KMS-11 (cell line): ENCODE data around the gene YWHAQ.

Source experiments
- H2AFZ ChIP-seq: fragments of 200-600 bp; sonication (generic); 2 replicates; pipeline ENCODE4 v1.6.1; 2016; ENCODE audit warnings: antibody characterized with exemption, mixed run types, low read depth
- H3K27ac ChIP-seq: fragments of 200-600 bp; sonication (generic); 2 replicates; pipeline ENCODE4 v1.6.1; 2016; ENCODE audit warnings: mild to moderate bottlenecking, mixed run types
- H3K27me3 ChIP-seq: fragments of 200-600 bp; sonication (generic); 2 replicates; pipeline ENCODE4 v1.6.1; 2017; ENCODE audit warnings: mild to moderate bottlenecking, low read depth, mixed run types, moderate library complexity; ENCODE audit not compliant: insufficient read depth
- H3K36me3 ChIP-seq: fragments of 200-600 bp; sonication (generic); 2 replicates; pipeline ENCODE4 v1.6.1; 2017; ENCODE audit warnings: mild to moderate bottlenecking, mixed run types; ENCODE audit not compliant: insufficient read depth
- H3K4me1 ChIP-seq: fragments of 200-600 bp; sonication (generic); 2 replicates; pipeline ENCODE4 v1.6.1; 2016; ENCODE audit warnings: mild to moderate bottlenecking, low read depth, mixed run types; ENCODE audit not compliant: poor library complexity, severe bottlenecking
- H3K4me2 ChIP-seq: fragments of 200-600 bp; sonication (generic); 2 replicates; pipeline ENCODE4 v1.7.0; 2016; ENCODE audit warnings: mild to moderate bottlenecking, mixed run types
- H3K4me3 ChIP-seq: fragments of 200-600 bp; sonication (generic); IDR thresholded peaks from 2 replicates; pipeline ENCODE4 v1.6.1; 2017; ENCODE audit warnings: low read depth, low read length, mixed read lengths; ENCODE audit not compliant: insufficient read depth
- H3K79me2 ChIP-seq: fragments of 200-600 bp; sonication (generic); 2 replicates; pipeline ENCODE4 v1.6.1; 2016; ENCODE audit warnings: low read depth, mixed run types; ENCODE audit not compliant: insufficient read depth
- H3K9ac ChIP-seq: fragments of 200-600 bp; sonication (generic); 2 replicates; pipeline ENCODE4 v1.6.1; 2016; ENCODE audit warnings: mild to moderate bottlenecking, mixed run types
- H4K20me1 ChIP-seq: fragments of 200-600 bp; sonication (generic); 2 replicates; pipeline ENCODE4 v1.6.1; 2016; ENCODE audit warnings: mild to moderate bottlenecking, mixed run types; ENCODE audit not compliant: insufficient read depth
- CTCF ChIP-seq: fragments of 200-600 bp; sonication (generic); conservative IDR thresholded peaks from 2 replicates; pipeline ENCODE4 v1.6.1; 2017; ENCODE audit warnings: low read depth, mild to moderate bottlenecking, antibody characterized with exemption, low read length, moderate library complexity, mixed read lengths

YWHAQ gene

DNA sequence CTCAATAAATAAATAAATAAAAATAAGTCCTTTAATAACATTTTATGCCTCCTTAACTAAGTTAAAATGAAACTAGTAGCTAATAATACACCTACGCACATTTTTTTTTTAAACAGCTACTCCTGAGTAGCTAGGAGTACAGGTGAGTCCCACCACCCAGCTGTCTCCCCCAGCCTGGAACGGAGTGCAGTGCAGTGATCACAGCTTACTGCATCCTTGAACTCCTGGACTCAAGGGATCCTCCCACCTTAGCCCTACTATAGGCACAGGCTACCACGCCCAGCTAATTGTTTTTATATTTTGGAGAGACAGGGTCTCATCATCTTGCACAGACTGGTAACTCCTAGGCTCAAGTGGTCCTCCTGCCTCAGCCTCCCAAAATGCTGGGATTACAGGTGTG lies 28.4 kb downstream of the YWHAQ start:
- H2AFZ ChIP-seq = no peak overlapping the region
- no peak overlapping the region for H3K4me3 ChIP-seq
- H3K9ac ChIP-seq = no peak overlapping the region
- TF ChIP-seq CTCF = no peak
- H3K36me3 ChIP-seq = no peaks in the 10 kb centered on the region; the same call in 1 of the 2 replicates
- H3K27me3 ChIP-seq = no peaks in the 10 kb centered on the region
- H4K20me1 ChIP-seq = peaks cover 17% of the 10 kb centered on the region
- peaks cover 5% of the 10 kb centered on the region for H3K4me1 ChIP-seq
- no peak overlapping the region for H3K4me2 ChIP-seq
- no peak overlapping the region for H3K27ac ChIP-seq
- H3K79me2 ChIP-seq = peaks cover 94% of the 10 kb centered on the region

DNA sequence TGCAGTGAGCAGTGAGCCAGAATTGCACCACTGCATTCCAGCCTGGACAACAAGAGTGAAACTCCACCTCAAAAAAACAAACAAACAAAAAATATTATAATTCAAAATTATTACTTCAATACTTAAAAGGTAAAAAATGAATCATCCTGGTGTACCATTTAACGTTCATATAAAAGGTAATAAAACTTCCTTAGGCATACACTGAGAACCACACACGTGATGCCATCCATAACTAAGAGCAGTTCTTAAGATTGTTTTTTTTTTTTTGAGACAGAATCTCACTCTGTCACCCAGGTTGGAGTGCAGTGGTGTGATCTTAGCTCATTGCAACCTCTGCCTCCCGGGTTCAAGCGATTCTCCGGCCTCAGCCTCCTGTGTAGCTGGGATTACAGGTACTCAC lies 29.4 kb downstream of the YWHAQ start:
- Histone ChIP-seq H2AFZ (no peak overlapping the region), H3K27me3 (no peaks in the 10 kb centered on the region), H3K36me3 (no peaks in the 10 kb centered on the region; the same call in 1 of the 2 replicates), H3K79me2 (peaks cover 94% of the 10 kb centered on the region), H4K20me1 (peaks cover 14% of the 10 kb centered on the region; the same call in 1 of the 2 replicates), H3K27ac (no peak overlapping the region), H3K4me3 (no peak overlapping the region), H3K9ac (no peak overlapping the region), H3K4me1 (peaks cover 11% of the 10 kb centered on the region), H3K4me2 (no peak overlapping the region)
- no peak for TF ChIP-seq CTCF

DNA sequence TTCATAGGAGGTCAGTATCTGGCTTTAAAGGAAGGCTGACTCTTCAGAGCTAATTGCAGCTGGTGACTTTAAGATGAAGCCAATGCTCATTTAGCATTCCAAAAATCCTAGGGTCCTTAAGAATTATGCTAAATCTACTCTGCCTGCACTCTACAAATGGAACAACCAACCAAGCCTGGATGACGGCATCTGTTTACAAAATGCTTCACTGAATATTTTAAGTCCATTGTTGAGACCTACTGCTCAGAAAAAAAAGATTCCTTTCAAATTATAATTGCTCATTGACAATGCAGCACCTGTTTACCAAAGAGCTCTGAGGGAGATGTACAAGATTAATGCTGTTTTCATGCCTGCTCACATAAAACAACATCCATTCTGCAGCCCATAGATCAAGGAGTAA lies 31.4 kb downstream of the YWHAQ start:
- no peak for TF ChIP-seq CTCF
- H3K4me3 ChIP-seq = no peak overlapping the region
- H3K4me1 ChIP-seq = peaks cover 31% of the 10 kb centered on the region
- H3K27me3 ChIP-seq = no peaks in the 10 kb centered on the region
- H3K9ac ChIP-seq = no peak overlapping the region
- no peak overlapping the region for H3K4me2 ChIP-seq
- peaks cover 95% of the 10 kb centered on the region for H3K79me2 ChIP-seq
- no peak overlapping the region for H3K27ac ChIP-seq
- H2AFZ ChIP-seq = no peak overlapping the region
- H3K36me3 ChIP-seq = no peaks in the 10 kb centered on the region; the same call in 1 of the 2 replicates
- H4K20me1 ChIP-seq = peaks cover 12% of the 10 kb centered on the region; the same call in 1 of the 2 replicates

GRCh38 chr2:9596621-9597311 lies 34.0 kb downstream of the YWHAQ start:
- peaks cover 10% of the 10 kb centered on the region; the same call in 1 of the 2 replicates for H4K20me1 ChIP-seq
- H3K4me2 ChIP-seq = no peak overlapping the region
- peaks cover 37% of the 10 kb centered on the region for H3K4me1 ChIP-seq
- no peaks in the 10 kb centered on the region; the same call in 1 of the 2 replicates for H3K36me3 ChIP-seq
- H3K4me3 ChIP-seq = no peak overlapping the region
- no peak overlapping the region for H3K27ac ChIP-seq
- H3K79me2 ChIP-seq = peaks cover 95% of the 10 kb centered on the region
- no peak overlapping the region for H3K9ac ChIP-seq
- H2AFZ ChIP-seq = no peak overlapping the region
- no peaks in the 10 kb centered on the region for H3K27me3 ChIP-seq
- no peak for TF ChIP-seq CTCF
